ENCODE measurements around the gene ZNF839.
"Not testable (repeated sequence)": the region's sequence is repeated elsewhere in the genome, so short reads cannot be mapped to it uniquely, and the experiment has no call there.

ZNF839 gene

DNA sequence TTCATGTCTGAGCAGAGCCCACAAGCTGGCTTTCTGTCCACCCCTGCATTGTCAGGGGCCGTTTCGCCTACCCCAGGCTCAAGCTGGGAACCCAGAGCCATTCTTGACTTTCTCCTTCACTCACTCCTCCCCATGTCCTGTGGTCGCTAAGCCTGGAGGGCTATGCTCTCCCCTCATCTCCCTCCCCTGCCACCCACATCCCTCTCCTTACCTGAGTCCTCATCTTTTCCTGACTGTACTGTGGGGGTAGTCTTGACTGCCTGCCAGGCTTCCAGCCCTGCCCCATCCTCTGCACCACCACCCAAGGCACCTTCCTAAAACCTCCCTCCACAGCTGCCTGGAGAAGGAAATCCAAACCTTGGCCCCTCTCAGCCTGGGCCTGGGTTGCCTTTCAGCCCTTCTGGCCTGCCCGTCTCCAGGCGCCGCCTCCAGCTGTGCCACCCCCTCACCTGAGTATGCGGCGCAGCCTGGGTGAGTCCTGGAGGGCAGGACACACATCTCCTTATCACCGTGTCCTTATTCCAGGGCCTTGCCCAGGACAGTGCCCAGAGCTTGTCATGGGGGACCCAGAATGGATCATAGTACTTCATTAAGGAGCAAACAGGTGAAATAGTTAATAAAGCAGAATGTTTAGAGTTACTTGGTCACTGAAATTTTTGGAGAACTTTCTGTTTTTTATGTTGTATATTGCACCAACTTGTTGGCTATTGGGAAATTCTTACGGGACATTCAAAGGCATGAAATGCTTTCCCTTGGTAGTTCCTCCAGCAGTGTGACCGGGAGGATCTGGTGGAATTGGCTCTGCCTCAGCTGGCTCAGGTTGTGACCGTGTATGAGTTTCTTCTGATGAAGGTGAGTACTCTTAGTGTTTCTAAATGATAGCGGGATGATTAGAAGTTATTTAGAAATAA, 14.5 kb downstream of the ZNF839 start:
- no peak for FAIRE-seq
- DNase-seq (ENCODE audit: extremely low spot score, insufficient read length, low read depth) = no peak

DNA sequence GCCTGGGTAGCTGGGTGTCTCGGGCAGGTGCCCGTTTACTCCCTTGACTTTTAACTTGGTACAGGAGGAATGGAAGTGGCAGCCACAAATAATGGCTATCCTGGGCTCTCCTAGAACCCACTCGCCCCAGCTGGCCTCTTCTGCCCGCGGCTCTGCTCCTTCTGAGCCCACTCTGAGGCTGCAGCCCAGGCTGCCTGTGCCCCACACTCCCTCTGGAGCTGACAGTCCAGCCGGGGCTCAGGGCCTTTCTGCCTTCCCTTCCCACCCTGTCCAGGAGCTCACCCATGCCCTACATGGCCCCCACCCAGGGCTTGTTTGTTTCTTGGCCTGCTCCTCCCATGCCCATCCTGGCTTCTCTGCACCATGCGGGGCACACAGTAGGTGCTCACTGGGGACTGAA, 15.6 kb downstream of the ZNF839 start:
- FAIRE-seq (no peak), DNase-seq (ENCODE audit: extremely low spot score, insufficient read length, low read depth) (no peak)

DNA sequence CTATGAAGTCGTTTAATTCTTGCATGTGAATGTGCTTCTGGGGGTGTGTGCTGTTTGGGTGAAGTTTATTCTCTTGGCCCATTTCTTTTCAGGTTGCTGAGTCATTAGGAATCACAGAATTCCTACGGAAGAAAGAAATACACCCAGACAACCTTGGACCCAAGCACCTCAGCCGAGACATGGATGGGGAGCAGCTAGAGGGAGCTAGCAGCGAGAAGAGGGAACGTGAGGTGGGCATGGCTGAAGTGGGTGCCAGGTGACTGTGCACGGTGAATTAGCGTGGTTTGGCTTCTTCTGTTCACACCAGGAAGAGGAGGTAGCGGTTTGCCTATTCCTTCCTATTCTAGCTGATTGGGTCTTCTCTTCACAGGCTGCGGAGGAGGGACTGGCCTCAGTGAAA, 19.2 kb downstream of the ZNF839 start:
- FAIRE-seq = no peak
- no peak for DNase-seq (ENCODE audit: extremely low spot score, insufficient read length, low read depth)

DNA sequence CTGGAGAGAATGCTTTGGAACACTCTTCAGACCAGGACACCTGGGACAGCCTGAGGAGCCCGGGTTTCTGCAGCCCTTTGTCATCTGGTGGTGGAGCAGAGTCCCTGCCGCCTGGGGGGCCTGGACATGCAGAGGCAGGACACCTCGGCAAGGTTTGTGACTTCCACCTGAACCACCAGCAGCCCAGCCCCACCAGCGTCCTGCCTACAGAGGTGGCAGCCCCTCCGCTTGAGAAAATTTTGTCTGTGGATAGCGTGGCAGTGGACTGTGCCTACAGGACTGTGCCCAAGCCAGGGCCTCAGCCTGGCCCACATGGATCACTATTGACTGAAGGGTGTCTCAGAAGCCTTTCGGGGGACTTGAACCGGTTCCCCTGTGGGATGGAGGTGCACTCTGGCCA, 22.0 kb downstream of the ZNF839 start:
- no peak for DNase-seq (ENCODE audit: extremely low spot score, insufficient read length, low read depth)

GRCh38 chr14:102342238-102342637, 22.7 kb downstream of the ZNF839 start:
- no peak for FAIRE-seq
- no peak for DNase-seq (ENCODE audit: extremely low spot score, insufficient read length, low read depth)

More for the DNA sequence above, 22.0 kb downstream of the ZNF839 start:
- FAIRE-seq = no peak

- DNase-seq (ENCODE audit: extremely low spot score, insufficient read length, low read depth) = no peak
- FAIRE-seq = no peak
Observed at GRCh38 chr14:102344084-102344483, 24.5 kb downstream of the ZNF839 start.

- FAIRE-seq (no peak), DNase-seq (ENCODE audit: extremely low spot score, insufficient read length, low read depth) (no peak)
Observed at GRCh38 chr14:102344485-102344884, 24.9 kb downstream of the ZNF839 start.

GRCh38 chr14:102345232-102345631, 25.7 kb downstream of the ZNF839 start:
- no peak for DNase-seq (ENCODE audit: extremely low spot score, insufficient read length, low read depth)
- FAIRE-seq = no peak

DNA sequence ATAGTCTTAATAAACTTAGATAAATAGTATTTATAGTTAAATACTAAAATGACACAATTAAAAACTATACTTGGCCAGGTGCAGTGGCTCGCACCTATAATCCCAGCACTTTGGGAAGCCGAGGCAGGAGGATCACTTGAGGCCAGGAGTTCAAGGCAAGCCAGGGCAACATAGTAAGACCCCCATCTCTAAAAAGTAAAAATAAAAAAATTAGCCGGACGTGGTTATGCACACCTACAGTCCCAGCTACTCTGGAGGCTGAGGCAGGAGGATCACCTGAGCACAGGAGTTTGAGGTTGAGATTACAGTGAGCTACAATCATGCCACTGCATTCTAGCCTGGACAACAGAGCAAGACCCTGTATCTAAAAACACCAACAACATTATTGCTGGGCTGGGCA, 27.1 kb downstream of the ZNF839 start:
- FAIRE-seq (no peak), DNase-seq (ENCODE audit: extremely low spot score, insufficient read length, low read depth) (no peak)

DNA sequence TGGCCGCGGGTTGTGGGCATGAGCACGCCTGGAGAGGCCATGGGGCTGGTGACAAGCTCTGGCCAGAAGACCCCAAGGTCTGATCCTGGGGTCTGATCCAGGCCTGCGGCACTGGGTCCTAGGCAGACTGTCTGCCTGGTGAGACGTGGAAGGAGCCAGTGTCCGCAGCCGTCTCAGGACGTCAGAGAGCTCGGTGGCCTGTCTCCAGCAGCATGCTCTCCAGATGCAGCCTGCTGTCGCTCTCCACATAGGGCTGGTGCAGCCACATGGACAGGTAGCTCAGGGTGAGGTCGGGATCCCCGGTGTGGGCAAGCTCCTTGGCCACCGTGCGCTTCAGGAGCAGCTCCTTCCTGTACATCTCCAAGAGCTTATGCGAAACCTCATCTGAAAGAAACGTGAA, 28.8 kb downstream of the ZNF839 start:
- DNase-seq (ENCODE audit: extremely low spot score, insufficient read length, low read depth) (no peak), FAIRE-seq (no peak)

DNA sequence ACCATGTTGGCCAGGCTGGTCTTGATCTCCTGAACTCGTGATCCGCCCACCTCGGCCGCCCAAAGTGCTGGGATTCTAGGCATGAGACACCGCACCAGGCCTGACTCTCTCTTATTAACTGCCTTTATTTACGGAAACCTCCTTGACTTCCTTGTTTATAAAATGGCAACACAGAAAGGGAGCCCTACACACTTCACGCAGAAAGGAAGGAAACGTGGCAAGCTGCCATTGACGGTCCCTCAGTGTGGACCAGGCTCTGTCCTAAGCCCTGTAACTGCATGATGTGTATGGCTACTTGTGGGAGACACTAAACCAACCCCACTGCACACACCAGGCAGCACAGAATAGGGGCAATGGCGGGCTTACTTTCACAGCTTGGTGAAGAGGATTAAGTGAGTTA, 31.5 kb downstream of the ZNF839 start:
- DNase-seq (ENCODE audit: extremely low spot score, insufficient read length, low read depth) (no peak), FAIRE-seq (no peak)

- DNase-seq (ENCODE audit: extremely low spot score, insufficient read length, low read depth); FAIRE-seq: not testable (repeated sequence)
Observed at GRCh38 chr14:102351593-102351992, 32.0 kb downstream of the ZNF839 start.

GRCh38 chr14:102352213-102352612, 32.7 kb downstream of the ZNF839 start:
- FAIRE-seq (no peak), DNase-seq (ENCODE audit: extremely low spot score, insufficient read length, low read depth) (no peak)

DNA sequence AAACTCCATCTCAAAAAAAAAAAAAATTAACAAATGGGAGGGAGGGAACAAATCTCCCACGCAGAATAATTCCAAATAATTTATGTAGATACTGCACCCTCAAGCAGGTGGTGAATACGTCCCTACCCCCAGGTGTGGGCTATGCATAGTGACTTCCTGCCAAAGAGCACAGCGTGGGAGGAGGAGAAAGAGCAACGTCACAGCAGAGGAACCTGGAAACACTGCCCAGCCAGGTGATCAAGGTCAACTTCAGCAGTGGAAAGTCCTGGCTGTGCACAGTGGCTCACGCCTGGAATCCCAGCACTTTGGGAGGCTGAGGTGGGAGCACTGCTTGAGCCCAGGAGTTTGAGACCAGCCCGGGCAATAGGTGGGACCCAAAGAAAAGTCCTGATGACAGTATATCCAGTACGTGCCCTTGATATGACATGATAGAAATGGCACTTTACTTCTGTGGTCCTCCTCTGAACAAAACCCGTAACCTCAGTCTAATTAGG, 33.6 kb downstream of the ZNF839 start:
- no peak for FAIRE-seq
- no peak for DNase-seq (ENCODE audit: extremely low spot score, insufficient read length, low read depth)

DNA sequence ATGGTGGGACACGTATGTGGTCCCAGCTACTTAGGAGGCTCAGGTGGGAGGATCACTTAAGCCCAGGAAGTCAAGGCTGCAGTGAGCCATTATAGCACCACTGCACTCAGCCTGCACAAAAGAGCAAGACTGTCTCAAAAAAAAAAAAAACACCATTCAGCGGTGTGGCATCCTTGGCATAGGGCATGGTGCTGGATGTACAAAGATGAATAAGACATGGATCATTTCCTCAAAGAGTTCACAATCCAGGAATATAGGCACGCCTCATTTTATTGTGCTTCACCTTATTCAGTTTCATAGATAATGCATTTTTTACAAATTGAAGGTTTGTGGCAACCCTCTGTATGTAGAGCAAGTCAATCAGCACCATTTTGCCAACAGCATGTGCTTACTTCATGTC, 36.7 kb downstream of the ZNF839 start:
- no peak for FAIRE-seq

DNA sequence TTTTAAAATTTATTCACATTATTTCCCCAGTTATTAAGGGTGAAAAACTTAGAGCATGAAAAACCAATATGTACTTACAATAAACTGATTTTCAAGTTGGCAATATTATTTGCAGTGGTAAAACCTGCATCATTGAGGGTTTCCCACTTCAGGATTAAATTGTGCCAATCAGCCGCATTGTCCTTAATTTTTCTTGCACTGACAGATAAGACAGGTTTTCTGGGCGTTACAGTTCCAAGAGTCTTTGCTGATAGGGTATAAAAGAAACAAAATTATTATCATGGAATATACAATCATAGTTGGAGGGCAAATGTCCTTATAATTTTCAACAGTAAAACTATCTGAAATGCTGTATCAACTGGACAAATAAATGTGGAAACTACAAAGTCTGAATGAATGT, 39.8 kb downstream of the ZNF839 start:
- DNase-seq (ENCODE audit: extremely low spot score, insufficient read length, low read depth) = no peak
- FAIRE-seq = no peak

More for the DNA sequence above, 36.7 kb downstream of the ZNF839 start:
- DNase-seq (ENCODE audit: extremely low spot score, insufficient read length, low read depth) = no peak

DNA sequence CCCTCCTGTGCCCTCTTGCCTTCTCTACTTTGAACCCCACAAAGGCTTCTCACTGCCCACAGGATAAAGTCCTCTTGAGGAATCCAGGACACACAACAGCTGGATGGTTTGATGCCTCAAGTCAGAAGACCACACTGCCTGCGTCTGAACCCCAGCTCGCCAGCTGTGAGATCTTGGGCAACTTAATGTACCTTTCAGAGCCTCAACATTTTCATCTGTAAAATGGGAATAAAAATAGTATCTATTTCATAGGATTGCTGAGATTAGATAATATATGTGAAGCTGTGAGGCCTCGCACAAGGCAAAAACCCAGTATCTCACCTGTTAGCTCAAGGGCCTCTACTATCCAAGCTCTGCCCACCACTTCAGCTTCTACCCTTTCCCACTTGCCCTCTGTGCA, 40.8 kb downstream of the ZNF839 start:
- FAIRE-seq = no peak

GRCh38 chr14:102362084-102362483, 42.5 kb downstream of the ZNF839 start:
- DNase-seq (ENCODE audit: extremely low spot score, insufficient read length, low read depth) = no peak

More for the DNA sequence above, 40.8 kb downstream of the ZNF839 start:
- DNase-seq (ENCODE audit: extremely low spot score, insufficient read length, low read depth) = no peak

DNA sequence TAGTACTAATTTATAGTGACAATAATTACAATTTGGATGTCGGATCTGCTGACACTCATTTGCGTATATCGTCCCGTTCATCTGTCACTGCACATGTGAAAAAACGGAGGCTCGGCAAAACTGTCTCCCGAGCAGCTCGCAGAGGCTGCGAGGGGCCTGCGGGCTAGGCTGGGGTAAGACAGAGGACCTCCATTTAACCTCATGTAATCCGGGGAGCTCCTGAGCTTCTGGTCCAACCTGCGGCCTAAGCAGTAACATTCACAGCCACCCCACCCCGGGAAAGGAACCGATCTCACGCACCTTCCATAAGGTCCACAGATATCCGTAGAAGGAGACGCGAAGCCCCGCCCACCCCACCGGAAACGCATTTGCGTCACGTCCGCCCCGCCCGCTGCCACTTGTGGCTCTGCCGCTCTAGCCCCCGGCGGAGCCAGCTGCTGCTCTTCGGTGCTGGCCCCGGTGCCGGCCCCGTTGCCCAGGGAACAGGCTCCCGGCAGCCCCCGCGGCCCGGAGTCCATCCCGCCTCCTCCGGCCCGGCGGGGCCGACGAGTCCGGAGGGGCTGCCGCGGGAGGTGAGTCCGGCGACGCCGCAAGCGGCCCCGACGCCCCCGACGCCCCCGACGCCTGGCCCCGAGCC, 43.1 kb downstream of the ZNF839 start, which contains the start of the genes CINP and TECPR2:
TSS of gene CINP (minus strand) at position 346 of the 637 bp plus-strand sequence. CDS start at position 307, 39 bp downstream.
TSS of gene TECPR2 (plus strand) at position 397 of the 637 bp plus-strand sequence. CDS start 13,781 bp downstream, outside the sequence.
- FAIRE-seq (peak; percentile 93), DNase-seq (ENCODE audit: extremely low spot score, insufficient read length, low read depth) (peak; percentile 87)

More at GRCh38 chr14:102362084-102362483, 42.5 kb downstream of the ZNF839 start:
- FAIRE-seq = peak; percentile 56

DNA sequence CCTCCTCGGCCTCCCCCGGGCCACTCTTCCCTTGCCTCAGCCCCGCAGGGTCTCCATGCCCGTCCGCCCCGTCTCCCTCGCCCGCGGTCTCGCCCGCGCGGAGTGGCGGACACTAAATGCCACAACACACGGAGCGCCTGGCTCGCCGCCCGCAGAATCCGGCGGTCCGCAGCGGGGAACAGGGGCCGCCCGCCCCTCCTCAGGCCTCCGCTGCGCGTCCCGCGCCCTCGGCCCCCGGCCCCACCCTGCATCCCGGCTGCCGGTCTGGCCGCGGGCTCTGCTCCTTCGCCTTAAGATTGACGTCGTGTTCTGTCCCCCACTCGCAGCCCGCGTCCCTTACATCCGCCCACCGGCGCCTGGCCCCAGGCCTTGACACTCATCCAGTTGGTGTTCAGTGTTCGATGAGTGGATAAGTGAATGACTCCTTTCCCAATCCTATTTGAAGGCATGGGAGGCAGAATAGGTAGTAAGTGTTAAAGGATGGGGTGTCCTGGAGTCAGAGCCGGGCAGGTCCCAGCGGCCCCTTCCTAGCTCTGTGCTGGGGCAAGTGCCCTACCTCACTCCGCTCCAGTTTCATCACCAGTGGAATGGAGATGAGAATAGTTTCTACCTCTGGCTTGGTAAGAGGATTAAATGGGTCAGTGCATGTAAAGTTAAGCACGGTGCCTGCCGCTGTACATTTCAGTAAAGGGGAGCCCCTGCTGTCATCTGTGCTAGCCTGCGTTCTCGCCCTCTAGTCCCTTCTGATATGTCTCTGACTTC, 43.8 kb downstream of the ZNF839 start:
- FAIRE-seq (no peak), DNase-seq (ENCODE audit: extremely low spot score, insufficient read length, low read depth) (no peak)

Measured in GM18507 (cell line).